ENCODE measurements around the gene TSLP.

TSLP gene

GRCh38 chr5:111061618-111062017 is 9.9 kb upstream of the TSLP start:
- no peak overlapping the region for H3K9ac ChIP-seq (ENCODE audit: low read length)
- no peaks in the 10 kb centered on the region for H4K20me1 ChIP-seq (ENCODE audit: insufficient read depth, low read length)
- H3K9me3 ChIP-seq (ENCODE audit: low read length) = no peaks in the 10 kb centered on the region
- H3K4me3 ChIP-seq (ENCODE audit: low read depth, low read length, poor library complexity, severe bottlenecking) = no peak overlapping the region
- H3K36me3 ChIP-seq (ENCODE audit: insufficient read depth, low read length) = no peaks in the 10 kb centered on the region
- TF ChIP-seq CTCF (IDR thresholded peaks at IDR 0.05; ENCODE audit: low read length) (no peak), EZH2 (IDR thresholded peaks at IDR 0.05; ENCODE audit: borderline replicate concordance, low read length) (no peak)
- no peak overlapping the region for H3K27ac ChIP-seq (ENCODE audit: low read depth, low read length, poor library complexity, severe bottlenecking)
- no peak overlapping the region for H3K4me2 ChIP-seq (ENCODE audit: low read length)
- no peaks in the 10 kb centered on the region for H3K27me3 ChIP-seq (ENCODE audit: insufficient read depth, low read length)
- H2AFZ ChIP-seq (ENCODE audit: low read length) = no peak overlapping the region
- H3K79me2 ChIP-seq (ENCODE audit: insufficient read depth, low read length) = no peaks in the 10 kb centered on the region
- H3K4me1 ChIP-seq (ENCODE audit: insufficient read depth, low read length, severe bottlenecking) = no peaks in the 10 kb centered on the region
- H3K9me2 ChIP-seq (ENCODE audit: low read depth, low read length) = no peaks in the 10 kb centered on the region
- H3F3A ChIP-seq (ENCODE audit: insufficient read depth, low read length) = no peaks in the 10 kb centered on the region

GRCh38 chr5:111063709-111064322 is 7.7 kb upstream of the TSLP start:
- TF ChIP-seq CTCF (IDR thresholded peaks at IDR 0.05; ENCODE audit: low read length) (peak; percentile 68), EZH2 (IDR thresholded peaks at IDR 0.05; ENCODE audit: borderline replicate concordance, low read length) (no peak)
- Histone ChIP-seq H3K9me3 (ENCODE audit: low read length) (no peaks in the 10 kb centered on the region), H3K4me1 (ENCODE audit: insufficient read depth, low read length, severe bottlenecking) (no peaks in the 10 kb centered on the region), H3K27ac (ENCODE audit: low read depth, low read length, poor library complexity, severe bottlenecking) (no peak overlapping the region), H4K20me1 (ENCODE audit: insufficient read depth, low read length) (no peaks in the 10 kb centered on the region), H3K4me3 (ENCODE audit: low read depth, low read length, poor library complexity, severe bottlenecking) (no peak overlapping the region), H3K4me2 (ENCODE audit: low read length) (no peak overlapping the region), H3K79me2 (ENCODE audit: insufficient read depth, low read length) (no peaks in the 10 kb centered on the region), H3K36me3 (ENCODE audit: insufficient read depth, low read length) (no peaks in the 10 kb centered on the region), H3F3A (ENCODE audit: insufficient read depth, low read length) (no peaks in the 10 kb centered on the region), H2AFZ (ENCODE audit: low read length) (no peak overlapping the region), H3K27me3 (ENCODE audit: insufficient read depth, low read length) (no peaks in the 10 kb centered on the region), H3K9ac (ENCODE audit: low read length) (no peak overlapping the region), H3K9me2 (ENCODE audit: low read depth, low read length) (no peaks in the 10 kb centered on the region)

- H3K36me3 ChIP-seq (ENCODE audit: insufficient read depth, low read length) = no peaks in the 10 kb centered on the region
- no peaks in the 10 kb centered on the region for H3K9me3 ChIP-seq (ENCODE audit: low read length)
- H3K9ac ChIP-seq (ENCODE audit: low read length) = no peak overlapping the region
- H3K9me2 ChIP-seq (ENCODE audit: low read depth, low read length) = no peaks in the 10 kb centered on the region
- no peaks in the 10 kb centered on the region for H3K79me2 ChIP-seq (ENCODE audit: insufficient read depth, low read length)
- H2AFZ ChIP-seq (ENCODE audit: low read length) = no peak overlapping the region
- H4K20me1 ChIP-seq (ENCODE audit: insufficient read depth, low read length) = no peaks in the 10 kb centered on the region
- H3K27me3 ChIP-seq (ENCODE audit: insufficient read depth, low read length) = no peaks in the 10 kb centered on the region
- H3K27ac ChIP-seq (ENCODE audit: low read depth, low read length, poor library complexity, severe bottlenecking) = no peak overlapping the region
- TF ChIP-seq CTCF (IDR thresholded peaks at IDR 0.05; ENCODE audit: low read length) = no peak
- no peak for TF ChIP-seq EZH2 (IDR thresholded peaks at IDR 0.05; ENCODE audit: borderline replicate concordance, low read length)
- H3K4me1 ChIP-seq (ENCODE audit: insufficient read depth, low read length, severe bottlenecking) = no peaks in the 10 kb centered on the region
- H3F3A ChIP-seq (ENCODE audit: insufficient read depth, low read length) = no peaks in the 10 kb centered on the region
- H3K4me2 ChIP-seq (ENCODE audit: low read length) = no peak overlapping the region
- H3K4me3 ChIP-seq (ENCODE audit: low read depth, low read length, poor library complexity, severe bottlenecking) = no peak overlapping the region
Measured at GRCh38 chr5:111066261-111066938, 5.1 kb upstream of the TSLP start.
